Gastroesophageal sphincter (tissue), 4 donors: ENCODE measurements around the gene NFKBIE. TPM values are rescaled to one million over a fixed set of nuclear protein-coding genes. Genes with fewer than 3 reads are reported as not detected.
A peak's percentile ranks its signal among the peaks of the same experiment; 100 is the strongest.

Experiments
- ATAC-seq: fragments of 150-250 bp; one replicate; pipeline ENCODE4 v1.9.1; 2016; ENCODE audit warnings: mild to moderate bottlenecking, moderate library complexity
- H3K27ac ChIP-seq, 4 donors: fragments of 200-600 bp; sonication (generic) in 3 of 4; 1 replicate in 3 of 4; 2 replicates in 1 of 4; pipeline ENCODE4 v1.5.1; 2016 to 2019
- H3K27me3 ChIP-seq: fragments of 200-600 bp; sonication (generic); one replicate; pipeline ENCODE4 v1.5.1; 2019
- H3K36me3 ChIP-seq, 2 donors: fragments of 200-600 bp; sonication (generic); one replicate each; pipeline ENCODE4 v1.5.1; 2019; ENCODE audit warnings: control low read depth in 1 of 2
- H3K4me1 ChIP-seq, 3 donors: fragments of 200-600 bp; sonication (generic); 1 replicate in 2 of 3; 2 replicates in 1 of 3; pipeline ENCODE4 v1.5.1; 2016 to 2019; ENCODE audit warnings: control low read depth in 2 of 3
- H3K4me3 ChIP-seq, 2 donors: fragments of 200-600 bp; sonication (generic); one replicate each; pipeline ENCODE4 v1.5.1; 2019; ENCODE audit warnings: mild to moderate bottlenecking in 1 of 2, moderate library complexity in 1 of 2
- H3K9me3 ChIP-seq, 3 donors: fragments of 200-600 bp; sonication (generic); one replicate each; pipeline ENCODE4 v1.5.1; 2017 to 2019; ENCODE audit warnings: control low read depth in 2 of 3
- EP300 ChIP-seq: sonication (generic); formaldehyde crosslinking; IDR thresholded peaks from one replicate; pipeline ENCODE4 v1.6.1; 2017; ENCODE audit warnings: antibody characterized with exemption, mild to moderate bottlenecking
- POLR2A ChIP-seq, 2 donors: fragments of 450-650 bp; IDR thresholded peaks; one replicate each; pipeline ENCODE4 v1.6.1; 2017; ENCODE audit warnings: antibody characterized with exemption in 2 of 2, mild to moderate bottlenecking in 2 of 2, moderate library complexity in 1 of 2
- POLR2AphosphoS5 ChIP-seq: sonication (generic); formaldehyde crosslinking; IDR thresholded peaks from one replicate; pipeline ENCODE4 v1.6.1; 2017; ENCODE audit warnings: antibody characterized with exemption
- WGBS, 2 donors: methylation state at CpG; one replicate each; pipeline ENCODE4 v1.1.5; 2018; ENCODE audit warnings: low coverage in 1 of 2; 5-methylcytosine and 5-hydroxymethylcytosine counted together
- total RNA-seq, 4 donors: library from RNA; depleted of rRNA; stranded (reverse); fragments of >200 nt; gene quantifications; one replicate each; pipeline ENCODE4 v1.1.0, GENCODE V29; 2016
- TF ChIP-seq, protein P1 (sequence below), 4 experiments: fragments of 200-600 bp in 2 of 4; fragments of 450-650 bp in 2 of 4; sonication (generic) in 1 of 4; IDR thresholded peaks; one replicate each; pipeline ENCODE4 v1.5.1; 2017 to 2019; ENCODE audit warnings: antibody characterized with exemption in 4 of 4, mild to moderate bottlenecking in 2 of 4, moderate library complexity in 2 of 4

Gene NFKBIE
- total RNA-seq, 4 donors from 2014 or later, result 4.2 to 13.4 (median 5.7) TPM

- no peak for ATAC-seq
- H3K4me3 ChIP-seq, result no peak overlapping the region
- H3K36me3 ChIP-seq, result peaks cover 0 to 44% of the 10 kb centered on the region in 2 donors
- H3K27ac ChIP-seq, result peak overlapping the region; percentile 47 to 99 (median 98)
- no peak for TF ChIP-seq POLR2AphosphoS5
- TF ChIP-seq EP300, result no peak
- no peak for TF ChIP-seq POLR2A (IDR thresholded peaks at IDR 0.05)
- TF ChIP-seq, protein P1, sequence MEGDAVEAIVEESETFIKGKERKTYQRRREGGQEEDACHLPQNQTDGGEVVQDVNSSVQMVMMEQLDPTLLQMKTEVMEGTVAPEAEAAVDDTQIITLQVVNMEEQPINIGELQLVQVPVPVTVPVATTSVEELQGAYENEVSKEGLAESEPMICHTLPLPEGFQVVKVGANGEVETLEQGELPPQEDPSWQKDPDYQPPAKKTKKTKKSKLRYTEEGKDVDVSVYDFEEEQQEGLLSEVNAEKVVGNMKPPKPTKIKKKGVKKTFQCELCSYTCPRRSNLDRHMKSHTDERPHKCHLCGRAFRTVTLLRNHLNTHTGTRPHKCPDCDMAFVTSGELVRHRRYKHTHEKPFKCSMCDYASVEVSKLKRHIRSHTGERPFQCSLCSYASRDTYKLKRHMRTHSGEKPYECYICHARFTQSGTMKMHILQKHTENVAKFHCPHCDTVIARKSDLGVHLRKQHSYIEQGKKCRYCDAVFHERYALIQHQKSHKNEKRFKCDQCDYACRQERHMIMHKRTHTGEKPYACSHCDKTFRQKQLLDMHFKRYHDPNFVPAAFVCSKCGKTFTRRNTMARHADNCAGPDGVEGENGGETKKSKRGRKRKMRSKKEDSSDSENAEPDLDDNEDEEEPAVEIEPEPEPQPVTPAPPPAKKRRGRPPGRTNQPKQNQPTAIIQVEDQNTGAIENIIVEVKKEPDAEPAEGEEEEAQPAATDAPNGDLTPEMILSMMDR (IDR thresholded peaks at IDR 0.05), result no peak
- 71% methylated on average over 1 of the region's 10 CpGs; no CpG with 5 or more reads in 1 of the 2 donors for WGBS, 2 donors
- H3K4me1 ChIP-seq, result peaks cover 9 to 100% (median 81%) of the 10 kb centered on the region in 3 donors
- no peaks in the 10 kb centered on the region for H3K27me3 ChIP-seq
- H3K9me3 ChIP-seq, result no peaks in the 10 kb centered on the region
Measured at GRCh38 chr6:44230034-44230675, 35.2 kb downstream of the NFKBIE start.

DNA sequence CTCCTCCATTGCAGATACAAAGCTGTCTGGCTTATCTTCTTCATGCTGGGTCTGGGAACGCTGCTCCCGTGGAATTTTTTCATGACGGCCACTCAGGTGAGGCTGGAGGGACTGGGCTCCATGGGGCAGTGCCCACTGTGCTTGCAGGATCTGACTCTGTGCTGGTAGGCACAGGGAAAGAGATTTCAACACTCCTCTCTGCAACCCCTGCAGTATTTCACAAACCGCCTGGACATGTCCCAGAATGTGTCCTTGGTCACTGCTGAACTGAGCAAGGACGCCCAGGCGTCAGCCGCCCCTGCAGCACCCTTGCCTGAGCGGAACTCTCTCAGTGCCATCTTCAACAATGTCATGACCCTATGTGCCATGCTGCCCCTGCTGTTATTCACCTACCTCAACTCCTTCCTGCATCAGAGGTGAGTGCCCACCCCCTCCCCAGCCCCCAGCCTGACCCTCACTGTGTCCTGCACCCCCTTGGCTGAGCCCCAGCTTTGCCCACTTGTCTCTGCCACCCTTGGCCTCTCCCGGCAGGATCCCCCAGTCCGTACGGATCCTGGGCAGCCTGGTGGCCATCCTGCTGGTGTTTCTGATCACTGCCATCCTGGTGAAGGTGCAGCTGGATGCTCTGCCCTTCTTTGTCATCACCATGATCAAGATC, 35.8 kb downstream of the NFKBIE start:
- no peak for ATAC-seq
- Histone ChIP-seq H3K9me3 (no peaks in the 10 kb centered on the region), H3K36me3 (peaks cover 0 to 44% of the 10 kb centered on the region in 2 donors), H3K27ac (peak overlapping the region; percentile 47 to 99 (median 98)), H3K27me3 (no peaks in the 10 kb centered on the region), H3K4me1 (peaks cover 2 to 100% (median 81%) of the 10 kb centered on the region in 3 donors), H3K4me3 (no peak overlapping the region)
- TF ChIP-seq, protein P1 (IDR thresholded peaks at IDR 0.05), result no peak
- TF ChIP-seq EP300, result no peak
- 69 to 78% methylated on average over 4 to 6 of the region's 11 CpGs for WGBS, 2 donors

DNA sequence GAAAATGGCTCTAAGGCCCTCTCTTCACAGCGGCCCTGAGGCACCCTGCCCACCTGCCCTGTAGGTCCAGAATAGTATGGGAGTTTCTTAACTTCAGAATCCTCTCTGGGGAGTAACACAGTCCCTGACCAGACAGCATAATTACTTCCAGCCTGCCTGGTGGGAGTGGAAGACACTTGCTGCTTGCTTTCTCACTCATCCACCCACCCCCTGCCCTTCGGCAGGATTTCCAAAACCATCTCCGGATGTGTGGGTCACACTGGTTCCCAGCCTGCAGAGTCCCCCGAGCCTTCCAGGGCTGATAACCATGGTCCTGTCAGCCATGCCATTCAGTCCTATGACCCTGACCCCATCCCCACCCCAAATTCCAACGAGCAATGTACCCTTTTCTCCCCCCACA, 36.5 kb downstream of the NFKBIE start:
- H3K27ac ChIP-seq, result peak overlapping the region; percentile 12 to 99 (median 98)
- ATAC-seq, result no peak
- 38 to 40% methylated on average over 2 to 5 of the region's 5 CpGs for whole genome bisulfite sequencing, 2 donors

DNA sequence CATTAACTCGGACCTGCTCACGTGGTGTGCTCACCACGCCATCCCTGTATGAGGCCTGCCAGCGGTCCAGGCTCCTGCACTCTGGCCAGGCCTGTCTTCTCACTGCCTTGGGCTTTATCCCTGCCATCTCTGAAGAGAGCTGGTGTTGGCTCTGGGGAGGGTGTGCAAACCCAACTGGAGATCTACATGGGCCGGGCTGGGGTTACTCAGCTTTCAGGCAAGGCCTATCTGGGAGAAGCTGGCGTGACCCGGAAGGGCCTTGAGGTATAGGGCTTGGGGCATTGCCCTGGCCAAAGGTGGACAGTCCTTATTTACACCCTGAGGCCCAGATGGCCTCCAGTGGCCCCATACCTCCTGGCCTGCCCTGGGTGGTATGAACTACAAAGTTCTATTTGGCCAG, 36.9 kb downstream of the NFKBIE start:
- peak overlapping the region in 1 of 2 donors; percentile 86 for H3K4me3 ChIP-seq
- H3K4me1 ChIP-seq, result peaks cover 0 to 99% (median 73%) of the 10 kb centered on the region in 3 donors
- TF ChIP-seq POLR2AphosphoS5 (no peak), POLR2A (IDR thresholded peaks at IDR 0.05) (no peak), EP300 (no peak)
- TF ChIP-seq, protein P1 (IDR thresholded peaks at IDR 0.05), result no peak
- H3K27ac ChIP-seq, result peak overlapping the region; percentile 12 to 99 (median 98)
- no CpG with 5 or more reads among the region's 7 CpGs for WGBS, 2 donors
- no peaks in the 10 kb centered on the region for H3K27me3 ChIP-seq
- ATAC-seq, result no peak
- peaks cover 0 to 44% of the 10 kb centered on the region in 2 donors for H3K36me3 ChIP-seq
- H3K9me3 ChIP-seq, result no peaks in the 10 kb centered on the region

More for the DNA sequence above, 36.5 kb downstream of the NFKBIE start:
- Histone ChIP-seq H3K4me3 (no peak overlapping the region), H3K9me3 (no peaks in the 10 kb centered on the region), H3K4me1 (peaks cover 0 to 100% (median 77%) of the 10 kb centered on the region in 3 donors), H3K36me3 (peaks cover 0 to 44% of the 10 kb centered on the region in 2 donors), H3K27me3 (no peaks in the 10 kb centered on the region)
- no peak for TF ChIP-seq POLR2AphosphoS5
- TF ChIP-seq, protein P1 (IDR thresholded peaks at IDR 0.05), result no peak
- no peak for TF ChIP-seq POLR2A (IDR thresholded peaks at IDR 0.05)
- TF ChIP-seq EP300, result no peak
